HEK293 (cell line): ENCODE data around the gene TNC.

Experiments
- CTCF ChIA-PET: fragments of 350-600 bp; formaldehyde crosslinking; extraction: SDS; loops from one replicate; lab custom pipeline; 2021; ENCODE audit warnings: antibody characterized with exemption; lab: Yijun Ruan, JAX
- POLR2A ChIA-PET: fragments of 300-600 bp; formaldehyde crosslinking; extraction: SDS; loops from one replicate; lab custom pipeline; 2020; ENCODE audit warnings: antibody characterized with exemption, inconsistent platforms; lab: Yijun Ruan, JAX
- H3K27ac ChIP-seq: fragments of 200-500 bp; sonication (Bioruptor generic); 2 replicates; pipeline ENCODE4 v1.5.1; 2014; ENCODE audit warnings: low read depth, low read length, control low read depth, inconsistent platforms; ENCODE audit errors: extremely low read depth
- H3K36me3 ChIP-seq, 2 experiments: fragments of 200-500 bp in 1 of 2; sonication (Bioruptor generic) in 1 of 2; 1 replicate in 1 of 2; 2 replicates in 1 of 2; pipeline ENCODE4 v1.5.1; 2014 to 2017; ENCODE audit warnings: inconsistent platforms in 2 of 2, low read length in 2 of 2; ENCODE audit not compliant: control insufficient read depth in 2 of 2, insufficient read depth in 1 of 2
- H3K4me1 ChIP-seq: fragments of 200-500 bp; sonication (Bioruptor generic); 2 replicates; pipeline ENCODE4 v1.5.1; 2014; ENCODE audit warnings: mild to moderate bottlenecking, low read length, inconsistent platforms; ENCODE audit not compliant: control insufficient read depth, insufficient read depth
- H3K4me3 ChIP-seq: 2 replicates; pipeline ENCODE4 v1.5.1; 2011; ENCODE audit warnings: low read depth, mild to moderate bottlenecking, control low read depth, low read length, moderate library complexity
- H3K9me3 ChIP-seq: fragments of 200-500 bp; sonication (Bioruptor generic); 2 replicates; pipeline ENCODE4 v1.5.1; 2014; ENCODE audit warnings: low read depth, low read length, inconsistent platforms; ENCODE audit not compliant: control insufficient read depth, insufficient read depth
- KLF10 ChIP-seq: fragments of 450-650 bp; IDR thresholded peaks from 2 replicates; pipeline ENCODE4 v1.5.1; 2018; ENCODE audit warnings: missing biosample characterization, mild to moderate bottlenecking, missing genetic modification characterization
- MYNN ChIP-seq: fragments of 450-650 bp; formaldehyde crosslinking; IDR thresholded peaks from 2 replicates; pipeline ENCODE4 v1.5.1; 2016; ENCODE audit warnings: missing biosample characterization, missing genetic modification characterization, borderline replicate concordance
- REPIN1 ChIP-seq: fragments of 450-650 bp; formaldehyde crosslinking; IDR thresholded peaks from 2 replicates; pipeline ENCODE4 v1.5.1; 2017; ENCODE audit warnings: missing biosample characterization, missing genetic modification characterization, low read depth
- SP7 ChIP-seq: fragments of 450-650 bp; formaldehyde crosslinking; IDR thresholded peaks from 2 replicates; pipeline ENCODE4 v1.5.1; 2016; ENCODE audit warnings: missing biosample characterization, missing genetic modification characterization
- WT1 ChIP-seq: fragments of 450-650 bp; formaldehyde crosslinking; IDR thresholded peaks from 2 replicates; pipeline ENCODE4 v1.5.1; 2016; ENCODE audit warnings: missing biosample characterization, missing genetic modification characterization
- ZFP69B ChIP-seq: fragments of 450-650 bp; formaldehyde crosslinking; IDR thresholded peaks from 2 replicates; pipeline ENCODE4 v1.5.1; 2016; ENCODE audit warnings: missing biosample characterization, missing genetic modification characterization
- ZNF112 ChIP-seq: fragments of 450-650 bp; formaldehyde crosslinking; IDR thresholded peaks from 2 replicates; pipeline ENCODE4 v1.5.0; 2017; ENCODE audit warnings: missing biosample characterization, missing genetic modification characterization
- ZNF121 ChIP-seq: fragments of 450-650 bp; formaldehyde crosslinking; IDR thresholded peaks from 2 replicates; pipeline ENCODE4 v1.5.1; 2016; ENCODE audit warnings: missing biosample characterization, missing genetic modification characterization
- ZNF140 ChIP-seq: fragments of 450-650 bp; formaldehyde crosslinking; IDR thresholded peaks from 2 replicates; pipeline ENCODE4 v1.5.1; 2016; ENCODE audit warnings: missing biosample characterization, missing genetic modification characterization
- ZNF174 ChIP-seq: fragments of 450-650 bp; formaldehyde crosslinking; IDR thresholded peaks from 2 replicates; pipeline ENCODE4 v1.5.0; 2017; ENCODE audit warnings: missing biosample characterization, mild to moderate bottlenecking, missing genetic modification characterization
- ZNF211 ChIP-seq: fragments of 450-650 bp; formaldehyde crosslinking; IDR thresholded peaks from 2 replicates; pipeline ENCODE4 v1.5.1; 2016; ENCODE audit warnings: low read depth, missing biosample characterization, missing genetic modification characterization
- ZNF24 ChIP-seq: fragments of 450-650 bp; formaldehyde crosslinking; IDR thresholded peaks from 2 replicates; pipeline ENCODE4 v1.5.1; 2016; ENCODE audit warnings: missing biosample characterization, missing genetic modification characterization
- ZNF26 ChIP-seq: fragments of 450-650 bp; formaldehyde crosslinking; IDR thresholded peaks from 2 replicates; pipeline ENCODE4 v1.5.1; 2016; ENCODE audit warnings: missing biosample characterization, missing genetic modification characterization
- ZNF274 ChIP-seq, 2 experiments: fragments of 200-500 bp in 1 of 2; fragments of 450-650 bp in 1 of 2; sonication (Bioruptor generic) in 1 of 2; formaldehyde crosslinking in 1 of 2; IDR thresholded peaks; 2 replicates each; pipeline versions ENCODE4 v1.5.1 to v1.6.1; 2014 to 2016; ENCODE audit warnings: borderline replicate concordance in 1 of 2, inconsistent platforms in 1 of 2, low read length in 1 of 2, missing biosample characterization in 1 of 2, missing genetic modification characterization in 1 of 2
- ZNF280C ChIP-seq: fragments of 450-650 bp; formaldehyde crosslinking; IDR thresholded peaks from 2 replicates; pipeline ENCODE4 v1.5.1; 2016; ENCODE audit warnings: missing biosample characterization, missing genetic modification characterization
- ZNF302 ChIP-seq: fragments of 450-650 bp; formaldehyde crosslinking; IDR thresholded peaks from 2 replicates; pipeline ENCODE4 v1.5.1; 2016; ENCODE audit warnings: missing biosample characterization, missing genetic modification characterization, low read depth
- ZNF354C ChIP-seq: fragments of 450-650 bp; formaldehyde crosslinking; IDR thresholded peaks from 2 replicates; pipeline ENCODE4 v1.5.1; 2016; ENCODE audit warnings: missing biosample characterization, missing genetic modification characterization, low read depth, borderline replicate concordance
- ZNF394 ChIP-seq: fragments of 450-650 bp; formaldehyde crosslinking; IDR thresholded peaks from 2 replicates; pipeline ENCODE4 v1.5.1; 2016; ENCODE audit warnings: missing biosample characterization, missing genetic modification characterization, mild to moderate bottlenecking, moderate library complexity, borderline replicate concordance
- ZNF404 ChIP-seq: fragments of 450-650 bp; formaldehyde crosslinking; IDR thresholded peaks from 2 replicates; pipeline ENCODE4 v1.5.1; 2017; ENCODE audit warnings: missing biosample characterization, missing genetic modification characterization
- ZNF529 ChIP-seq: fragments of 450-650 bp; formaldehyde crosslinking; IDR thresholded peaks from 2 replicates; pipeline ENCODE4 v1.5.1; 2017; ENCODE audit warnings: missing genetic modification characterization, missing biosample characterization; ENCODE audit not compliant: insufficient replicate concordance
- ZNF530 ChIP-seq: fragments of 450-650 bp; formaldehyde crosslinking; IDR thresholded peaks from 2 replicates; pipeline ENCODE4 v1.5.1; 2016; ENCODE audit warnings: low read depth, missing biosample characterization, missing genetic modification characterization
- ZNF660 ChIP-seq: fragments of 450-650 bp; IDR thresholded peaks from 2 replicates; pipeline ENCODE4 v1.5.1; 2018; ENCODE audit warnings: missing biosample characterization, mild to moderate bottlenecking, missing genetic modification characterization
- ZNF768 ChIP-seq: fragments of 450-650 bp; formaldehyde crosslinking; IDR thresholded peaks from 2 replicates; pipeline ENCODE4 v1.5.1; 2018; ENCODE audit warnings: missing biosample characterization, mild to moderate bottlenecking, missing genetic modification characterization
- ZNF777 ChIP-seq: fragments of 450-650 bp; formaldehyde crosslinking; IDR thresholded peaks from 2 replicates; pipeline ENCODE4 v1.5.1; 2017; ENCODE audit warnings: missing biosample characterization, missing genetic modification characterization, borderline replicate concordance
- ZNF843 ChIP-seq: fragments of 450-650 bp; formaldehyde crosslinking; IDR thresholded peaks from 2 replicates; pipeline ENCODE4 v1.5.1; 2016; ENCODE audit warnings: missing biosample characterization, missing genetic modification characterization
- ZXDB ChIP-seq: fragments of 450-650 bp; formaldehyde crosslinking; IDR thresholded peaks from 2 replicates; pipeline ENCODE4 v1.5.1; 2016; ENCODE audit warnings: missing biosample characterization, missing genetic modification characterization
- TF ChIP-seq, protein P1 (sequence below): IDR thresholded peaks from 2 replicates; pipeline ENCODE4 v1.6.1; 2011; ENCODE audit warnings: mild to moderate bottlenecking, low read depth, low read length, borderline replicate concordance

TNC gene

GRCh38 chr9:115099901-115100300 is 18.1 kb downstream of the TNC start (continued):
- TF ChIP-seq KLF10 (tag by site-specific recombination): no peak
- no peak for TF ChIP-seq ZNF211 (tag by site-specific recombination)
- TF ChIP-seq ZNF24 (tag by site-specific recombination): no peak
- TF ChIP-seq WT1: no peak
- no peak for TF ChIP-seq ZNF112
- TF ChIP-seq, protein P1, sequence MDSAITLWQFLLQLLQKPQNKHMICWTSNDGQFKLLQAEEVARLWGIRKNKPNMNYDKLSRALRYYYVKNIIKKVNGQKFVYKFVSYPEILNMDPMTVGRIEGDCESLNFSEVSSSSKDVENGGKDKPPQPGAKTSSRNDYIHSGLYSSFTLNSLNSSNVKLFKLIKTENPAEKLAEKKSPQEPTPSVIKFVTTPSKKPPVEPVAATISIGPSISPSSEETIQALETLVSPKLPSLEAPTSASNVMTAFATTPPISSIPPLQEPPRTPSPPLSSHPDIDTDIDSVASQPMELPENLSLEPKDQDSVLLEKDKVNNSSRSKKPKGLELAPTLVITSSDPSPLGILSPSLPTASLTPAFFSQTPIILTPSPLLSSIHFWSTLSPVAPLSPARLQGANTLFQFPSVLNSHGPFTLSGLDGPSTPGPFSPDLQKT: no peak
- no peak for TF ChIP-seq ZXDB (tag by site-specific recombination)
- no peak for TF ChIP-seq SP7 (tag by site-specific recombination)
- no peak for TF ChIP-seq ZNF777 (tag by site-specific recombination)
- TF ChIP-seq ZNF302 (tag by site-specific recombination): no peak

DNA sequence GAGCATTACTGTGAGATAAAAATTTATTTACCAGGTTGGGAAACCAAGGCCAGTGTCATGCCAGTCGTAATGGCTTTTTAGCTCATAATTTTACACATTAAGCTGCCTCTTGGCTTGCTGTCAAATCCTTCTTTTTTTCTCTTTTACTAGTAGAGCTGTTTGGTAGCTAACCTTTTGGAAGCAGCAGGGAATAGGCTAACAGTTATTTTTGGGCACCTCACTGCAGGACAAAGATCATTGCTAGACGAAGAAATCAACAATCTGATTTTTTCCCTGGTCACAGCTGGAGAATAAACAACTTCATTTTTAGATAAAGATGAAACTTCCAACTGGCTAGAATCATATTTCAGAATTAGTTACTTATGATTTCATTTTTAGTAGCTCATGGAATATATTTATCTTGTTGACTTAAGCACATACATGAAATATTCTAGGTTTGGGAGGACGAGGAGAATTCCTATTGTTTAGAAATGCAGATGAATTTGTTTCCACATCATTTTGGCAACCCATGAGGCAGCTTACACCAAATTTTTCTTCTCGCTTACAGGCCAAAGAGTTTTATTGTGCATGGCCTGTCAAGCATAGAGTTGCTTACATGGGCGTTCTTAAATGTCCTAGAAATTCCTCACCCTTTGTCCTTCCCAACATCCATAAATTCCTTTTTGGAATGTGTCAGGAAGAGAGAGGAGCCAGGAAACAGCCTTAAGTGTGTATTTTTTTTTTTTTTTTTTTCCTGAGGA is 19.6 kb downstream of the TNC start:
- POLR2A ChIA-PET: interaction anchor here (3.2 kb wide), 1 partner anchor 20 kb away, joined by 21 read pairs; the partner anchor contains the start of gene TNC
- Histone ChIP-seq H3K4me1 (no peaks in the 10 kb centered on the region), H3K27ac (no peak overlapping the region), H3K4me3 (no peak overlapping the region), H3K9me3 (no peaks in the 10 kb centered on the region), H3K36me3 (no peaks in the 10 kb centered on the region)
- CTCF ChIA-PET: interaction anchor here (0.6 kb wide), 2 partner anchors 15 to 90 kb away, joined by 3 read pairs; no protein-coding TSS in a partner anchor
- TF ChIP-seq ZNF768 (no peak), ZNF140 (tag by site-specific recombination) (no peak), ZNF354C (no peak)

- H3K36me3 ChIP-seq: no peaks in the 10 kb centered on the region
- no peaks in the 10 kb centered on the region for H3K4me1 ChIP-seq
- no peak overlapping the region for H3K4me3 ChIP-seq
- no peak overlapping the region for H3K27ac ChIP-seq
- POLR2A ChIA-PET: no interaction called here
- CTCF ChIA-PET: interaction anchor here (0.6 to 0.7 kb wide), 2 partner anchors 266 to 317 kb away, joined by 3 to 4 read pairs; no protein-coding TSS in a partner anchor
- H3K9me3 ChIP-seq: no peaks in the 10 kb centered on the region
- TF ChIP-seq ZNF26 (tag by site-specific recombination) (no peak), ZFP69B (tag by site-specific recombination) (no peak), ZNF394 (tag by site-specific recombination) (no peak), ZNF660 (no peak), ZNF174 (tag by site-specific recombination) (no peak), MYNN (tag by site-specific recombination) (no peak), WT1 (no peak), ZNF121 (tag by site-specific recombination) (no peak), ZNF280C (tag by site-specific recombination) (no peak), REPIN1 (tag by site-specific recombination) (no peak), ZNF274 (IDR thresholded peaks at IDR 0.05; ENCODE audit: low read length) (no peak), ZNF274 (tag by site-specific recombination; IDR thresholded peaks at IDR 0.05; ENCODE audit: borderline replicate concordance) (no peak), ZNF529 (tag by site-specific recombination) (no peak), ZNF530 (no peak), ZNF302 (tag by site-specific recombination) (no peak), ZNF404 (tag by site-specific recombination) (no peak), ZNF843 (no peak)
Measured at GRCh38 chr9:115093520-115093919, 24.4 kb downstream of the TNC start.
